ENCODE data around the gene LRP11. TPM values are rescaled to one million over a fixed set of nuclear protein-coding genes. Genes with fewer than 3 reads are reported as not detected.
"Not testable (repeated sequence)": the region's sequence is repeated elsewhere in the genome, so short reads cannot be mapped to it uniquely, and the experiment has no call there.

Gene LRP11
- total and polyA plus RNA-seq, 5 donors from 2014 or later = 0.42 to 1.3 (median 0.64) TPM

GRCh38 chr6:149852180-149852579 is 12.0 kb downstream of the LRP11 start:
- Histone ChIP-seq H3K4me1 (ENCODE audit: control insufficient read depth, insufficient read depth, low read length, poor library complexity, severe bottlenecking) (peaks cover 6% of the 10 kb centered on the region), H3K27ac (ENCODE audit: insufficient read depth, low read length, poor library complexity, severe bottlenecking) (no peak overlapping the region), H3K9me3 (ENCODE audit: control insufficient read depth in 2 of 2, low read length in 2 of 2) (no peaks in the 10 kb centered on the region), H3K4me3 (ENCODE audit: low read depth, low read length) (no peak overlapping the region), H3K36me3 (ENCODE audit: control insufficient read depth, insufficient read depth, low read length) (no peaks in the 10 kb centered on the region), H3K27me3 (ENCODE audit: control insufficient read depth, insufficient read depth, low read length) (peaks cover 3% of the 10 kb centered on the region)
- peak in 1 of 3 donors; percentile 47 for DNase-seq
- H3K36me3 Mint-ChIP-seq = no peaks in the 10 kb centered on the region
- H3K9me3 Mint-ChIP-seq = no peaks in the 10 kb centered on the region
- H3K4me1 Mint-ChIP-seq = peaks cover 0 to 5% (median 1%) of the 10 kb centered on the region in 4 donors
- H3K27me3 Mint-ChIP-seq = peaks cover 23% of the 10 kb centered on the region
- no peak overlapping the region for H3K4me3 Mint-ChIP-seq
- ATAC-seq (ENCODE audit: low read depth in 2 of 2) = no peak
- no peak overlapping the region for H3K27ac Mint-ChIP-seq

- no peak for DNase-seq
- H3K27ac ChIP-seq (ENCODE audit: insufficient read depth, low read length, poor library complexity, severe bottlenecking) = no peak overlapping the region
- peaks cover 3% of the 10 kb centered on the region for H3K27me3 ChIP-seq (ENCODE audit: control insufficient read depth, insufficient read depth, low read length)
- Mint-ChIP-seq H3K27ac (peak overlapping the region in 2 of 3 donors; percentile 63 to 74), H3K4me1 (peaks cover 0 to 5% (median 1%) of the 10 kb centered on the region in 4 donors), H3K9me3 (no peaks in the 10 kb centered on the region), H3K36me3 (no peaks in the 10 kb centered on the region), H3K27me3 (peaks cover 21% of the 10 kb centered on the region), H3K4me3 (no peak overlapping the region)
- H3K9me3 ChIP-seq (ENCODE audit: control insufficient read depth in 2 of 2, low read length in 2 of 2) = no peaks in the 10 kb centered on the region
- no peak for ATAC-seq (ENCODE audit: low read depth in 2 of 2)
- H3K4me1 ChIP-seq (ENCODE audit: control insufficient read depth, insufficient read depth, low read length, poor library complexity, severe bottlenecking) = peaks cover 6% of the 10 kb centered on the region
- no peak overlapping the region for H3K4me3 ChIP-seq (ENCODE audit: low read depth, low read length)
- H3K36me3 ChIP-seq (ENCODE audit: control insufficient read depth, insufficient read depth, low read length) = no peaks in the 10 kb centered on the region
Observed at GRCh38 chr6:149851461-149852110, 12.6 kb downstream of the LRP11 start.

- H3K4me3 ChIP-seq (ENCODE audit: low read depth, low read length); H3K27ac ChIP-seq (ENCODE audit: insufficient read depth, low read length, poor library complexity, severe bottlenecking); H3K9me3 Mint-ChIP-seq; H3K27me3 ChIP-seq (ENCODE audit: control insufficient read depth, insufficient read depth, low read length); H3K36me3 ChIP-seq (ENCODE audit: control insufficient read depth, insufficient read depth, low read length); H3K4me1 Mint-ChIP-seq; ATAC-seq (ENCODE audit: low read depth in 2 of 2); H3K4me1 ChIP-seq (ENCODE audit: control insufficient read depth, insufficient read depth, low read length, poor library complexity, severe bottlenecking); H3K4me3 Mint-ChIP-seq; DNase-seq; H3K27ac Mint-ChIP-seq; H3K36me3 Mint-ChIP-seq; H3K9me3 ChIP-seq (ENCODE audit: control insufficient read depth in 2 of 2, low read length in 2 of 2): not testable (repeated sequence)
- H3K27me3 Mint-ChIP-seq = peaks cover 11% of the 10 kb centered on the region
Observed at GRCh38 chr6:149848343-149848742, 15.8 kb downstream of the LRP11 start.

GRCh38 chr6:149847939-149848267 is 16.3 kb downstream of the LRP11 start:
- Mint-ChIP-seq H3K4me1 (peaks cover 0 to 6% (median 1%) of the 10 kb centered on the region in 4 donors), H3K9me3 (no peaks in the 10 kb centered on the region), H3K36me3 (no peaks in the 10 kb centered on the region), H3K27ac (no peak overlapping the region), H3K4me3 (no peak overlapping the region), H3K27me3 (peaks cover 11% of the 10 kb centered on the region)
- Histone ChIP-seq H3K4me3 (ENCODE audit: low read depth, low read length) (no peak overlapping the region), H3K27me3 (ENCODE audit: control insufficient read depth, insufficient read depth, low read length) (no peaks in the 10 kb centered on the region), H3K27ac (ENCODE audit: insufficient read depth, low read length, poor library complexity, severe bottlenecking) (no peak overlapping the region), H3K36me3 (ENCODE audit: control insufficient read depth, insufficient read depth, low read length) (no peaks in the 10 kb centered on the region), H3K9me3 (ENCODE audit: control insufficient read depth in 2 of 2, low read length in 2 of 2) (no peaks in the 10 kb centered on the region), H3K4me1 (ENCODE audit: control insufficient read depth, insufficient read depth, low read length, poor library complexity, severe bottlenecking) (peaks cover 6% of the 10 kb centered on the region)
- DNase-seq (no peak), ATAC-seq (ENCODE audit: low read depth in 2 of 2) (no peak)

GRCh38 chr6:149846321-149846720 is 17.8 kb downstream of the LRP11 start:
- ATAC-seq (ENCODE audit: low read depth in 2 of 2) (no peak), DNase-seq (no peak)

GRCh38 chr6:149845549-149845948 is 18.6 kb downstream of the LRP11 start:
- DNase-seq = no peak
- H3K27ac Mint-ChIP-seq = no peak overlapping the region
- no peaks in the 10 kb centered on the region for H3K9me3 ChIP-seq (ENCODE audit: control insufficient read depth in 2 of 2, low read length in 2 of 2)
- H3K4me3 Mint-ChIP-seq = no peak overlapping the region
- no peak overlapping the region for H3K4me3 ChIP-seq (ENCODE audit: low read depth, low read length)
- H3K36me3 Mint-ChIP-seq = no peaks in the 10 kb centered on the region
- no peaks in the 10 kb centered on the region for H3K9me3 Mint-ChIP-seq
- peaks cover 5% of the 10 kb centered on the region for H3K27me3 Mint-ChIP-seq
- H3K4me1 Mint-ChIP-seq = peaks cover 0 to 2% (median 0%) of the 10 kb centered on the region in 4 donors
- ATAC-seq (ENCODE audit: low read depth in 2 of 2) = no peak
- no peak overlapping the region for H3K27ac ChIP-seq (ENCODE audit: insufficient read depth, low read length, poor library complexity, severe bottlenecking)
- no peaks in the 10 kb centered on the region for H3K4me1 ChIP-seq (ENCODE audit: control insufficient read depth, insufficient read depth, low read length, poor library complexity, severe bottlenecking)
- no peaks in the 10 kb centered on the region for H3K27me3 ChIP-seq (ENCODE audit: control insufficient read depth, insufficient read depth, low read length)
- no peaks in the 10 kb centered on the region for H3K36me3 ChIP-seq (ENCODE audit: control insufficient read depth, insufficient read depth, low read length)

More at GRCh38 chr6:149846321-149846720, 17.8 kb downstream of the LRP11 start:
- no peak overlapping the region for H3K4me3 ChIP-seq (ENCODE audit: low read depth, low read length)
- no peaks in the 10 kb centered on the region for H3K9me3 ChIP-seq (ENCODE audit: control insufficient read depth in 2 of 2, low read length in 2 of 2)
- H3K4me1 Mint-ChIP-seq = peaks cover 0 to 2% (median 0%) of the 10 kb centered on the region in 4 donors
- peaks cover 6% of the 10 kb centered on the region for H3K27me3 Mint-ChIP-seq
- H3K4me1 ChIP-seq (ENCODE audit: control insufficient read depth, insufficient read depth, low read length, poor library complexity, severe bottlenecking) = no peaks in the 10 kb centered on the region
- no peaks in the 10 kb centered on the region for H3K36me3 Mint-ChIP-seq
- no peaks in the 10 kb centered on the region for H3K36me3 ChIP-seq (ENCODE audit: control insufficient read depth, insufficient read depth, low read length)
- no peak overlapping the region for H3K4me3 Mint-ChIP-seq
- H3K27me3 ChIP-seq (ENCODE audit: control insufficient read depth, insufficient read depth, low read length) = no peaks in the 10 kb centered on the region
- H3K27ac ChIP-seq (ENCODE audit: insufficient read depth, low read length, poor library complexity, severe bottlenecking) = no peak overlapping the region
- no peak overlapping the region for H3K27ac Mint-ChIP-seq
- H3K9me3 Mint-ChIP-seq = no peaks in the 10 kb centered on the region

- no peaks in the 10 kb centered on the region for H3K9me3 ChIP-seq (ENCODE audit: control insufficient read depth in 2 of 2, low read length in 2 of 2)
- no peaks in the 10 kb centered on the region for H3K27me3 ChIP-seq (ENCODE audit: control insufficient read depth, insufficient read depth, low read length)
- ATAC-seq (ENCODE audit: low read depth in 2 of 2) = no peak
- Mint-ChIP-seq H3K4me1 (peaks cover 0 to 2% (median 0%) of the 10 kb centered on the region in 4 donors), H3K9me3 (no peaks in the 10 kb centered on the region), H3K4me3 (no peak overlapping the region), H3K27me3 (no peaks in the 10 kb centered on the region), H3K27ac (no peak overlapping the region), H3K36me3 (no peaks in the 10 kb centered on the region)
- no peak overlapping the region for H3K27ac ChIP-seq (ENCODE audit: insufficient read depth, low read length, poor library complexity, severe bottlenecking)
- H3K36me3 ChIP-seq (ENCODE audit: control insufficient read depth, insufficient read depth, low read length) = no peaks in the 10 kb centered on the region
- no peaks in the 10 kb centered on the region for H3K4me1 ChIP-seq (ENCODE audit: control insufficient read depth, insufficient read depth, low read length, poor library complexity, severe bottlenecking)
- H3K4me3 ChIP-seq (ENCODE audit: low read depth, low read length) = no peak overlapping the region
- no peak for DNase-seq
Observed at GRCh38 chr6:149844480-149844879, 19.7 kb downstream of the LRP11 start.

GRCh38 chr6:149844036-149844435 is 20.1 kb downstream of the LRP11 start:
- not testable (repeated sequence) for H3K27me3 Mint-ChIP-seq; H3K4me3 ChIP-seq (ENCODE audit: low read depth, low read length); ATAC-seq (ENCODE audit: low read depth in 2 of 2); H3K4me1 ChIP-seq (ENCODE audit: control insufficient read depth, insufficient read depth, low read length, poor library complexity, severe bottlenecking); H3K27ac ChIP-seq (ENCODE audit: insufficient read depth, low read length, poor library complexity, severe bottlenecking); H3K36me3 Mint-ChIP-seq; DNase-seq; H3K27me3 ChIP-seq (ENCODE audit: control insufficient read depth, insufficient read depth, low read length); H3K27ac Mint-ChIP-seq; H3K9me3 ChIP-seq (ENCODE audit: control insufficient read depth in 2 of 2, low read length in 2 of 2); H3K9me3 Mint-ChIP-seq; H3K4me1 Mint-ChIP-seq; H3K4me3 Mint-ChIP-seq; H3K36me3 ChIP-seq (ENCODE audit: control insufficient read depth, insufficient read depth, low read length)

Data from CD4-positive, CD25-positive, alpha-beta regulatory T cell (primary cell).